NK-92 (cell line): Measurements from ENCODE around the gene HTR1B.

Experiments
- DNase-seq: peaks from one replicate; lab custom pipeline; 2025; ENCODE audit not compliant: unreplicated experiment; lab: John Stamatoyannopoulos, UW

HTR1B gene

GRCh38 chr6:77456531-77457248, 6.6 kb downstream of the HTR1B start:
- DNase-seq, result no peak

GRCh38 chr6:77455271-77455670, 8.0 kb downstream of the HTR1B start:
- DNase-seq, result no peak

DNA sequence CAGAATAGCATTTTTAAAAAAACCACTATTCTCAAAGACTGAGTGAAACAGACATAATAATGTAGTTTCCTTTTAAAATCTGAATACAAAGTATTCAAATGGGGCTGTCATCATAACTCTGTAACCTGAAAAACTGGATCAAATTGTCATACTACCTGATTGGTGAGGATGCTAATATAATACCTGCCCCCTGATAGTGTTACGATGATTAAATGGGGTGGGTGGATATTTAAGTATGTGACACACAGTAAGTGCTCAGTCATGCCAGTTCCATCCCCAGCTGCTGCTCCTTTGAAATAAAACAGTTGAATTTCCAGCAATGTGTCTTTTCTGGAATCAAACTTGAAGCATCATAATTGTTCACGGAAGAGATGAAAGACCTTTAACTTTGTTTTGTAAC, 8.9 kb downstream of the HTR1B start:
- no peak for DNase-seq

GRCh38 chr6:77451466-77451865, 11.8 kb downstream of the HTR1B start:
- no peak for DNase-seq

DNA sequence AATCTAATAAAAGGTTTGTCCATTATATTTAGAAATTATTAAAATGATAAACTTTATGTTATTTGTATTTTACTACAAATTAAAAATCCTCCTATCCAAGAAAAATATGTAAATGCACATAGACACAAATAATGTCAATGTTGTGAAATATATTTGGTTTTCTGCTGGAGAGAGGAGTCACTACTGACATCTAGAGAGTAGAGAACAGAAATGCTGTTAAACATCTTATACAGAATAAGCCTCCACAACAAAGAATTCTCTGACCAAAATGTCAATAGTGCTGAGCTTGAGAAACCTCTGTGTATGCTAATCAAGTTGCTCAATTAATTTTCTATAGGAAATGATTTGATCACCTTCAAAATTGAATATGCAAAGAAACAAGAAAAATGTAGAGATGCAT, 12.4 kb downstream of the HTR1B start:
- no peak for DNase-seq

- DNase-seq, result no peak
These were observed 14.7 kb downstream of the HTR1B start for GRCh38 chr6:77448546-77448945.

- no peak for DNase-seq
These were observed 16.0 kb downstream of the HTR1B start for GRCh38 chr6:77447254-77447653.

DNA sequence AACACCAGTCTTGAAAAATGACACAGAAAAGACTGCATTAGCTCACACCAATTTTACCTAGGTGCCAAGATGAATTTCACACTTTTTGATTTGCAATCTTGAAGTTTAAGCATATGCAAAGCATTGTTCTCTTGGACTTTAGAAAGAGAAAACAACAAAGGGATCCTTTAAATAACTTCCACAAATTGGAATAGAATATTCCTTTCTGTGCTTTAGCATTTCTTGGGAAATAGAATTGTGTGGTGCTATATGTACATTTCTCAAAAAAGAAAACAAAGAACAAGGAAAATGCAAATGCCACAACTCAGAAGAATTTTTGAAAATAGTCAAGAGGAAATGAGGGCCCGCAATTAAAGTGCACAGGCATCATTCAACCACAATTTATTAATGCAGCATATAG, 17.0 kb downstream of the HTR1B start:
- DNase-seq, result no peak

- no peak for DNase-seq
These were observed 18.1 kb downstream of the HTR1B start for GRCh38 chr6:77445214-77445613.

DNA sequence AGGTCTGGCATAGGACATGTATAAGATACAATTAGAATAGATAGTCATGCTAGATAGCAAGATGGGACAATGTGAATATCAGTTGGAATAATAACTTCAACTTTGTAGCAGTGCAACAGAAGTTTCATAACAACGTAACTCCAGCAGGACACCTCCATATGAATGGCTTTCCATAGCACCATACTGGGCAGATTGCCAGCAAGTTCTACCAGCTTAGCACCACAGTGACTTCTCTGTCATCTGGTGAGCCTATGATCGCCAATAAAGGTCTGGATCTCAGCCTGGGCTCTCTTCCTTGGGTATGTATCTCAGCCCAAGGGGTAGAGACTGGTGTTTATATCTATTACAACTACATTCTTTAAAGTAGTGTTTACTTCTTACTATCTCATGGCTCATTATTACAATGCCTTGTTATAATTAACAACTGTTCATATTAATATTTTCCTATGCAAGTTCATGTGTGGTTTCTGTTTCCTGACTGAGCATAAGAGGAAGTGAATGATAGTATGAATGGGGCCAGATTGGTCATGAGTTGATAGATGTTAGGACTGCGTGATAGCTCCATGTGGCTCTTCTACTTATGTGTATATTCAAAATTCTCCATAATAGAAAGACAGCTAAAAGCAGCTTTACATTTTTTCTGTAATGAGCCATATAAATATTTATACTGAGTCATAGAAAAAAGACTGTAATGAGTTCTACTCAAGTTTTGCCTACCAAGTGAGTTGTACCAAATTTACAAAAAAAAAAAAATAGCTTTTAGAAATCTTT, 22.9 kb downstream of the HTR1B start:
- DNase-seq, result no peak

DNA sequence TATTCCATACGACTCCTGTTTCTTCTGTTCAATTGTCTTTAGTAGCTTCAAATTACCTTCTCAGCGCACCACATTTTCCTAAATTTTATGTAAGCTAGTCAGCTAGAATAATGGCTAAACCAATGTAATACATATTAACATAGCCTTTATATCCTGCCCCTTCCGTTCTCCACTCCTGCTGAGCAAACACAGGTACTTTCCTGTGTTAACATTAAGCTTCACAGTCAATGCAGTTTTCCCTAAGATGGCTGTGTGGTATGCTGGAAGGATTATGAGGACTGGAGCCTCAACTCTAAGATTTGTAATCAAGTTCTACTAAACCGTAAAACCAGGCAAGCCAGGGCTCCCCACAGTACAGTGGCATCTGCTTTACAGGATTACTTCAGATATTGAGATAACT, 29.4 kb downstream of the HTR1B start:
- no peak for DNase-seq

GRCh38 chr6:77430504-77430903, 32.8 kb downstream of the HTR1B start:
- DNase-seq, result no peak

- DNase-seq, result no peak
These were observed 37.6 kb downstream of the HTR1B start for GRCh38 chr6:77425671-77426070.

GRCh38 chr6:77425216-77425615, 38.1 kb downstream of the HTR1B start:
- DNase-seq, result no peak

- DNase-seq, result no peak
These were observed 38.5 kb downstream of the HTR1B start for GRCh38 chr6:77424761-77425160.

DNA sequence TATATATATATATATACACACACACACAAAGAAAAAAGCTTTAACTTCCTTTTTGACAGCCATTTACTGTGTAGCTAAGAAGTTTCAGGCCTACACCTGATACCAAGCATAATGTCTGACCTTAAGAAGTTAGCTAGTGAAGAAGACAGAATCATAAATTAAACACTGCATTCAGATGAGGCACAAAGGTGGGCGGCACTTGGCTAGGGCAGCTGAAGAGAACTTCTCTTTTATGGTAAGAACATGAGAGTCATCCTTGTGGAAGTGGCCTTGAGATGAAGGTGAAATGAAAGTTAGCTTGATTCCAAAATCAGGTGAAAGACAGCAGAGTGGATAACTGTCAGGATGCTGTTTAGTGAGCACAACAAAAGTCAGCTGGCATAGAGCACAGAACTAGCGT, 46.5 kb downstream of the HTR1B start:
- no peak for DNase-seq

DNA sequence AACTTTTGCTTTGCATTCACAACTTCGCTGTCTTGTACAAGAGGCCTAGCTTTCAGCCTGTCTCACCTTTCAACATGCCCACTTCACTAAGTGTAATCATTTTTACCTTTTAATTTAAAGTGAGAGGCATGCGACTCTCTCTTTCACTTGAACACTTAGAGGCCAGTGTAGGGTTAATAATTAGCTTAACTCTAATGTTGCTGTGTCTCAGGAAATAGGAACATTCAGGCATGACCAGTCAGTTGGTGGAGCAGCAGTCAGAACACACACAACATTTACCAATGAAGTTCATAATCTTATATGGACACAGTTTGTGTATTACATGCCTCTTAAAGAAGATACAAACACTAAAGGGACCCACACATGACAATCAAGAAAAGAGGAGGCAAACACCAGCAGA, 47.6 kb downstream of the HTR1B start:
- DNase-seq, result no peak
